NCI-H82 treated with DMSO at 0.1 percent for 48 hours (cell line): ENCODE data around the gene TBCEL.

Experiments
- DNase-seq: peaks from one replicate; lab custom pipeline; 2025; ENCODE audit not compliant: unreplicated experiment; lab: John Stamatoyannopoulos, UW

The TBCEL gene

DNA sequence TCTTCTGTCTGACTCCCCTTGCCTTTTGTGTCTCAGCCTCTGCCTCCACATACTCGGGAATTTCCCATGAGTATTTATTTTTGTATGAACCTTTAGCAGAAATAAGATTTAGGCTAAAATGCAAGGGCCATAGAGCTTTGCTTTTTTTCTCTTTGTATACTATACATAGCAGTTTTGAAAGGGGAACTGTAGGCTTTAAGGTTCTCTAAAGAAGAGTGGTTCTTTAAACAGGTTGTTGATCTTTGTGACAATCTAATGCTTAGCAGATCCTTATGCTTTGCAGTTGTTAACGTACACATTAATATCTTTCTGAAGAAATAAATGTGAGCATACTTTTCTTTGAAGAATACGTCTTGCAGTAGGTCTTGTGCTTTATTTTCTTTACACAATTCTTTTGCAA is 35.0 kb downstream of the TBCEL start:
- no peak for DNase-seq

DNA sequence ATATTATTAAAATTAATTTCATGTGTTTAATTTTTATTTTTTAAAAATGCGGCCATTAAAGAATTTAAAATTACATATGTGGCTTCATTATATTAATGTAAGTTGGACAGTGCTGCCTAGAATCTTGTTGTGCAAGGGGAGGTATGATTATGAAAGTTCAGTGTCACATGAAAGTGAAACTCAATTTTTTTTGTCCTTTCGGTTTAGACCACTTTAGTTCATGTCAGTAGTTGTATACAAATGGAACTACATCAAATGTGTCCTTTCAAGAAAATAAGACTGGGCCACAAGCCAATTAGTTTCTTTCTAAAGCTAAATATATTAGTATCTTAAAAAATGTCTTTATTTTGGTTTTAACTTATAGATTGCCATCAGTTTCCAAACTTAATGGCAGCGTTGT is 35.7 kb downstream of the TBCEL start:
- DNase-seq = no peak

DNA sequence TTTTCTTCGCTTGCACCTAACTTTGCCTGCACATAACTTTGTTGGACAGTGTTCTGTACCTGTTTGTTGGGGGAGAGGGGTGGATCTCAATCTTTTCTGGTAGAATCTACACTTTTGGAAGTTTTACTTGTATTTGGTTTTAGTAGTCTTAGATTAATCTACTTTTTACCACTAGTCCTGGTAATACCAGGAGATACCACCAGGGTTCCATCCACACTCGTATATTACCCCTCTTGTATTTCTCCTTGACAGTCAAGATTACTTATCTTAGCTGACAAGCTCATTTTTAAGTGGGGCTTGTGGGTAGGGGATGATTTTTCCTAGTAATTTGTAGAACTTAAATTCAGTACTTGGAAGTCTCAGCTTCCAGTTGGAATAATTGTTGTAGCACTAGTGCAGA is 39.8 kb downstream of the TBCEL start:
- DNase-seq = no peak

DNA sequence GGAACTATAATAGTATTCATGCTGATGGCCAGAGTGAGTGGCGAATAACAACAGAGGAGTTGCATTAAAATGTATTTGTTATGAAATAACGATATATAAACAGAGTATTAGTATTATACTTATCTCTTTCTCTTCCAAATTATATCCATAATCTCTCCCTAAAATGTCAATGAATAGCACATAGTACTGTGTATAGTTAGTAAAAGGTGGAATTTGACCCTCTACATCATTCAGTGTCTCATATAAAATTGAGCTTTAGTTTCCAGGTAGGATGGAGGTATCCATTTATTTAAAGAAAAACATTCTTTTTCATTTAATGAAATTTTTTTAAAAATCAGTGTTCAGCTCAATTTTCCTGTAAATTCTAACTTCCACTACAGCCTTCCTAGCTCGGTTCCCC is 42.7 kb downstream of the TBCEL start:
- no peak for DNase-seq

DNA sequence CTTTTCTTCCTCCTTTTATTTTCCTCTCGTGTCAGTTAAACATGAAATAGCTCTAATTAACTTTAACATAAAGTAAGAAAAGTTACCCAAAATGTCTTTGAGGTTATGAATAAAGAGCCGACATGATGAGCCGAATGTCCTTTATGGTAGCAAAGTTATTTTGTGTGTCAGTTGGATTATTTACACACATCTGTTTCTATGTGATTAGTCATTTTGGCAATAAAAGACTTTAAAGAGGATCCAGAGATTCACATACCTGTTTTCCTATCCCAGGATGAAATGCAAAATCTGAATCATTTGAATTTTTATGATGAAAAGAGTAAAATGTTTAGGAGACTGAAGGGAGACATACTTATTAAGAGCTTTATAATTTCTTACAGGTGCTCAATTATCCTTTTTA is 43.1 kb downstream of the TBCEL start:
- DNase-seq = no peak

DNA sequence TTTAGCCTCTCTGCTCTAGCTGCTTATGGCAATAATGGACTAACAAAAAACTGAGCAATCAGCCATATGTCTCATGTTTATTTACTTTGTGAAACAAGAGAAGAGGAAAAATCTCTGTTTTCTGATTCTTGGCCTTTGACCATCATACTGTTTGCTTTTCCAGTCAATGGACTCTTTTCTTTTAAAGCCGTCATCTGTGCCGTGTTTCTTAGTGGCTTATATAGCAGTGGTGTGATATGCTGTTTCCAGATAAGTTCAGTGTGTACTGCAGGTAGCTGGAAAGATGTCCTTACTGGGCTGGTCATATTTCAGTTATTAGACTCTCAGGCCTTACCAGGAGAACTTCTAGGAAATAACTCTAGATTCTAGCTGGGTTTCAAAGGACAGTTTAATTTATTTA is 43.6 kb downstream of the TBCEL start:
- DNase-seq = no peak

DNA sequence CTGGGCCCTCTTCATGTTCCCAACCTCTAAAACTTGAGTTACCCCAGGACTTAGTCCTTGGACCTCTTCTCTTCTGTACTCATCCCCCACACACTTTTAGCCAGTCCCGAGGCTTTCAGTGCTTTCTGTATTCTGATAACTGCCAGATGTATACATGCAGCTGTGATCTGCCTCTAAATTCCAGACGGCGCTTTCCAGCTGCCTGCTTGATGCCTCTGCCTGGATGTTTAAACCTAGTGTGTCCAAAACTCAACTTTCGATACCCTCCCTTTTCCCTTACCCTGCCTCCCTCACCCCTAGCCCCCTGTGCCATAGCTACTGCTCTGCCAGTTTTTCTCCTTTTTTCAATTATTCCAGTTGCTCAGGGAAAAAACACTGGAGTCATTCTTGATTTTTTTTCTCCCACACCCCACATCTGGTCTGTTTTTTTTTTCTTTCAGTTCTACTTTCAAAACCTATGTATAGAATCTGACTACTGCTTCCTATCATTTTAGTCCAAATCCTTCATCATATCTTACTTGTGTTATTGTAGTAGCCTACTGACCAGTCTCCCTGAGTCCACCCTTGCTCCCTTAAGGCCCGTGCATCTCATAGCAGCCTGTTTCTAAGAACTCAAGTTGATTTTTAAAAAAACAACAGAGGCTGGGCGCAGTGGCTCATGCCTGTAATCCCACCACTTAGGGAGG is 44.2 kb downstream of the TBCEL start:
- no peak for DNase-seq

DNA sequence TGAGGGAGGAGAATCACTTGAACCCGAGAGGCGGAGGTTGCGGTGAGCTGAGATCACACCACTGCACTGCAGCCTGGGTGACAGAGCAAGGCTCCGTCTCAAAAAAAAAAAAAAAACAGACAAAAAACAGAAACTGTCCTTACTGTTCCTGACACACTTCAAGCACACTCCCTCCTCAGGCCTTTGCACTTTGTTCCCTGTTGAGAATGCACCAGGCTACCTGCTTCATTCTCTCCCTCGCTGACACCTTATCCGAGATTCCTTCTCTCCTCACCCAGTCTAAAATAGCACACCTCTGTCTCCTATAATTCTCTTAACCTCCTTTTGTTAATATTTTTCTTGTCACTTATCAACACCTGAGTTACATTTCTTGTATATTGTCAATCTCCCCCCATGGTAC is 44.9 kb downstream of the TBCEL start:
- no peak for DNase-seq

DNA sequence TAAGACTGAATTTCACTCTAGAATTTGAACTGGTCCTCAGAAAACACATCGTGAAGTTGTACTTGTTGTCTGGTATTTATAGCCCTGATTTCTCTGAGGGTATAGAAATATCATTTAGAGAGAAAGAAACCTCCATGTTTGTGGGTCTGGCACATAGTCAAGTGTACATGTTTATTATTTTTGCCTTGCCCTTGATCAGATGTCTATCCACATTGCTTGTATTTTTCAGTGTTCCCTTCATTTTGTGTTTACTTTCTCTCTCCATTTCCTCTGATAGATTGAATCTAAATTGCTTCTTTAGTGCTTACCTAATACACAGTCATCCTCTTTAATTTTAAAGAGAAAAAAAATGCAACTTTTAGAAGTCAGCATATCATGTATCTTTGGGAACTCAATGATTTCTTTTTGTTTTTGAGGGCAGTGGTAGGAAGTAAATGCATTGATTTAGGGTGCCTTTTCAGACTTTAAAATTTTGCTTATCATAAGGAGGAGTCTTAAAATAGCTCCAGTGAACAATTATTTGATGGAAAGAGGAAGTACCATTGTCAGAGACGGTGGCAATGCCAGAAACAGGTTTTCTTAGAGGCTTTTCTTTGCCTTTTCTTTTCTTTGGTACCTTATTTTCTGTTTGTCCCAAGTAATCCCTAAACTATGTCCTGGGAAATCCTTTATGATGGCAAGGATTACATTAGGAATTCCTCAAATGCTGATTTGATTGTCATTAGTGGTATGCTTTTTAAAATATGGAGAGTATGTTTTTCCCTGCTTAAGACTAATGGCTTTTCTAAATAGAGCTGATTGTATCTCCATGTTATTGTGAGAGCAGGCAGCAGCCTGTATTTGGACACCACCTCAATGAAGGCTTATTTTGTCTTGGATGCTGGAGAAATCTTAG is 47.3 kb downstream of the TBCEL start:
- DNase-seq = no peak

DNA sequence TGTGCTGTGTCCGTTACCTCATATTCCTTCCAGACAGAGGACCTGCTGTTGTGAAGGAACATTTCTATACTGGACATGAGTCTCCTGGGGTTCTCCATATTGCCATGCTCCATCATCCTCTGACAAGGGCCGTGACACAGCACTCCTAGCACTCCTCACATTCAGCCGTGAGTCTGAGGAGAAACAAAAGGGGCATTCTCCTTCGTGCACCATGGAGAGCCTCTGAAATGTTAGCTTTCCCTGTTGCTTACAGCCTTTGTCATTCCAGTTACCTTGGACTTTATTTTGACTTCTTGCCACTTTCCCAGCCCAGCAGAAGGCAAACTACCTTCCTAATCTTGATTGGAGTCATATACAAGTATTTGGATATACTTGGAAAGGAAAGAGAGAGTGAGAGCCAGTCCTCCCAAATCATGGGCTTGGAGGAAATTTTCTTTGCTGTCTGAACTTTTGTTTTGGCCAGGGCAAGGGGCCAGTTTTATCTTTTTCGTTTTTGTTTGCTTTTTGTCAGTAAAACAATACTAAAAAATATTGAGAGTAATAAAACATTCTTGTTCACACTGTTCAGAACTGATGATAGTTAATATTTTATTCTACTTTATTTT is 48.0 kb downstream of the TBCEL start:
- no peak for DNase-seq

DNA sequence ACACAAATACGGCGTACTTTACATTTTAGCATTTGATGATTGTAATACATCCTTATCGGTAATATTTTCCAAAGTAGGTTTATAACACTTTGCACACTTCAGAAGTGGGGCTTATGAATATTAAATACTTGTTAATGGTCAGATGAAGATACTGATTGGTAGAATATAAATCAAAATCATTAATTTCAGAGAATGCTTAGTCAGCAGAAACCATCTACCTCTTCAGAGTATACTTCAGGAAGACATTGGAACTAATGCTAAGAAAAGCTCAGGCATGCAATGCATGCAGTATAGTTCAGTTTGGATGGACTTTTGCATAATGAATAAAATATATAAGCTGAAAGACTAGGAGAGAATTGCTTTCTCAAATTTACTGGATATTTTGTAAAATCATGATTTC is 57.4 kb downstream of the TBCEL start:
- DNase-seq = no peak

DNA sequence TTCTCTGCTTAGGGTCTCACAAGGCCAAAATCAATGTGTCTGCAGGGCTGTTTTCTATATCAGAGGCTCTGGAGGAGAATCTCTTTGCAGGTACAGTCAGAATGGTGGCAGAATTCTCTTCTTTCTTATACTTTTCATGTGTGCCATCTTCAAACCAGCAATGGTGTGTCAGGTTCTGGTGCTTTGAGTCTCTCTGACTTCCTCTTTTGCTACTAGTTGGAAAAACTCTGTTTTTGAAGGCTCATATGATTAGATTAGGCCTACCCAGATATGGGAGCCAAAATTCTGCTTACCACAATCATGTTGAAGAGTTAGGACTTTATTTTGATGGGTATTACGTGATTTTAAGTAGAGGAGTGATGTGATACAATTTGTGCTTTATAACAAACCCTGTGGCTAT is 58.3 kb downstream of the TBCEL start:
- DNase-seq = no peak

DNA sequence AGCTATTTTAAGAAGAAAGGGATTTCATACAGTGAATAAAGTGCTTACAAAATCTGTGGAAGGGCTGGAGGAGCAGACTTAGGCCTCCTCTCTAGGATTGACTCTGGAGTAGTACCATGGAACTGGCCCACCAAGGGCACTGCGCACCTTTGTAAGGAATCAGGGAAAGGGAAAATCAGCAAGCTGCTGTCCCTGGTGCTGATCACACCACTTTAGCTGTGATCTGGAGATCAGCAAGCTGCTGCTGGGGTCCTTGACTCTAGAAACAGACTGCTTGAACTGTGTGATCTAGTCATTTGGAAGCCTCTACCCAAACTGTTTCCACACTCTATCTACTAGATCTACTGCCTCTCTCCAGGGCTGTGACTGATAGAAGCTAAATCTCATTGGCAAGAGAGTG is 58.8 kb downstream of the TBCEL start:
- DNase-seq = no peak

DNA sequence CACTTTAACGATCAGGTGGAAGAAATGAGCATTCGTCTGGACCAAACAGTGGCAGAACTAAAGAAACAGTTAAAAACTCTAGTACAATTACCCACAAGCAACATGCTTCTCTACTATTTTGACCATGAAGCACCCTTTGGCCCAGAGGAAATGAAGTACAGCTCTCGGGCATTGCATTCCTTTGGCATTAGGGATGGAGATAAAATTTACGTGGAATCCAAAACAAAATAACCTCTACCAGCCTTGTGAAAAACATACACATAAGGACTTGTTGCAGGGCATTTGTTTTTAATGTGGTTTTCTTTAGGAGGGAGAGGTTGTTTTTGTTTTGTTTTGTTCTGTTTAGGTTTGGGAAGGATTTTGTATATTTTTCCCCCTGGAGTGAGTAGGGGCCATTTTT is 63.0 kb downstream of the TBCEL start:
- no peak for DNase-seq

DNA sequence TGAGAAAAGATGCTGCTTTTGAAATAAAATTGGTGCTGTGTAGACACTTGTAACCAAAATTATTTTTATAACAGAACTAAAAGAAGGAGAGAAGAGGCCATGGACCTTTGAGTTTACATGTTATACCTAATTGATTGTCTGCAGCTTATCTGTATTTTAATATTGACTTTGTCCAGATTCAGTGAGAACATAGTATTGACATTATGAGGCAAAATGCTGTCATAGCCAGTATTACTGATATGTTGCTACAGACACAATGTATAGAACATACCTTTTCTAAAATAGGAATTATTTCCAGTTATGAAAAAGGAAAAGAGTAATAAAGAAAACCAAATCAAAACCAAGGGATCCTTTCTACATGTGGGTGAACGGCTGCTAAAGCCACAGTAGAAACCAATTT is 65.7 kb downstream of the TBCEL start:
- DNase-seq = no peak

DNA sequence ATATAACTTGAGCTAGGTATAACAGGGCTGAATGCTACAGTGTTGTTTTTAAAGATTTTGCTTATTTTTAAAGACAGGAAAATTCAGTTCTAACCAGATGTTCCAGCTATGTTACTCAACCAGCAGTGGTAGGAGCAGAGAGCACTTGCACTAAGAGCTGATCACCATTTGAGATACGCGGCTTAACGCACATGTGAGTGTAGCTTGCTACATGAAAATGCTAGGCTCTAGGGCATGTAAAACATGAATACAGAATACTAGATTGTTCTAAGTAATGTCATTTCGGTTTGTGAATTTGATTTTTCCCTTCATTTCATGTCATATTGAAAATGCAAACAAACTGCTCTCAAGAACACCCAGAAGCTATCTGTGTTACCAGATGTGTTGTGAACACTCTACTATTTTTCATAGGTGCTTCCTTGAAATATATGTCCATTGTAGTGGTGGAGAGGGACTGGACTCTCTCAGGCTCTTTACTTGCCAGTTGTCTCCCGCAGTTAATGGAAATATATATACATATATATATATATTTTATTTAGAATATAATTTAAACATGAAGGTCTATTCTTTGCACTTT is 66.3 kb downstream of the TBCEL start:
- no peak for DNase-seq

DNA sequence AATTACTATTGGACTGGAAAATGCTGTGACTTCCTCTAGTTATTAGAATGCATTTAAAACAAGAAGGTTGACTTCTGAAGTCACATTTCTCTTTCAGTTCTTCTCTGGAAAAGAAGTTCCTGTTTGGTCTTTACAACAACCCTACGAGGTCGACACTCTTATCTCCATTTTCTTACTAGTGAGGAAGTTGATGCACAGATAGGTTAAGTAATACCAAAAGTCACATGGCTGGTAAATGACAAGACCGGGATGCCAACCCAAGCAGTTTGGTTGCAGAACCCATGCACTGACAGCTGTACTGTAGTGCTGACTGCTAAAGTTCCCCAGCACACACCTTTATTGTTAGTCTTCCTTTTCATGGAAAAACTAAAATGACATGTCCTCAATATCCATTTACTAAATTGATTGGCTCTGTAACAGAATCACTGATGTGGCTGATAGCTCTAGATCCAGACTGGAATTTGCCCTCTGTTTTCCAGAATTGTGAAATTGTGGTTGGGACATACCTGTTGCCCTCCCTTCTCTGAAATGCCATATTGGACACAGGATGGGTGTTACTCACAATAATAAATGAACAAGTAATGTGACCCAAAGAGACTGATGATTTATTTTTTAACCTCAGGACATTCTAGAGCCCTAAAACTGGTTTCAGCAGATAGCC is 67.7 kb downstream of the TBCEL start:
- no peak for DNase-seq

DNA sequence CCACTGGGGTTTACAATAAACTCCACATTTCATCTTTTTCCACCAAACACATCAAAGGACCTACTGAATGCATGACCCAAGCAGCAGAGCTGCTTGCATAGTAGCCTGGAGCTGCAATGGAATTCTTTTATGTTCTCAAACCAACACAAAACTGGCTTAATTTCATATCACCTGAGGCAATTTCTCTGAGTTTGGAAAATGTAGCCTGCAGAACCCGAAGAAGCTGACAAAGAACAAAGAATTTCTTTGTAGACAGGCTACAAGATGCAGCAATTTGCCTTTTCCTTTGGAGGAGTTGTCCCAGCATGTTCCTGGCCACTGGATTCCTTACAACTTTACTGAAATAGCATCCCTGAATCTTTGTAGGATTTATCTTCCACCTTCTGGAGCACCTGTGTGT is 71.7 kb downstream of the TBCEL start:
- DNase-seq = no peak

DNA sequence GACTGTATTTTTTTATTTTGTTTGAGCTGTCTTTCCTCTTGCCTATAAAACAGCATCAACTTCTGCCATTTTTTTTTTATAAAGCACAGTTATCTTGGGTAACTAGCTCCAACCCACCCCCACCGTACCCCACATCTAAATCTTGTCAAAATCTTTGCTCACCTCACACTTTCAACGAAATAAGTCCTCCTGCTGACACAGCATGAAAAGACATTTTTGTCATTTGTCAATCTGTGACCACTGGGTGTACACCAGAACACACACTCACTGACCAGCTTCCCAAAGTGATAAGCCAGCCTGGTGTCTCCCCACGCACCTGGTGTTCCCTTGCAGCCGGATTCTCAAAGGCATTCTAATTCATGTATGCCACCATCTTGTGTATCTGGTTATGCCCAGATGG is 75.5 kb downstream of the TBCEL start:
- no peak for DNase-seq

DNA sequence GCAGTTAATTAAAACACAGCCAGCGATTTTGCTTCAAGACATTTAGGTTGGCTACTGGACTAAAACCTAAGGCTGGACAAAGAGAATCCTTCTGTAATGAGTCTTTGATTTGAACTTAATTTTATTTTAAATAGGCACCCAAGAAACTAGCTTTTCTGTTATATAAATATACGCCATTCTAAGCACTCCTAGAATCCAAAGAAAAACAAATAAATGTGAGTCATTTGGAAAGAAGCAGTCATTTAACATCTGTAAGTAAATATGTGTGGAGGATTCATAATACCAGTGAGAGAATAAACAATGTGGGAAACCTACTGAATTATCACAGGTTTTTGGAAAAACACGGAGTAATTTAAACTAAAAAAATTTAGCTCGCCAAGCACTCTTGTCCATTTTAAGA is 76.0 kb downstream of the TBCEL start:
- DNase-seq = no peak

DNA sequence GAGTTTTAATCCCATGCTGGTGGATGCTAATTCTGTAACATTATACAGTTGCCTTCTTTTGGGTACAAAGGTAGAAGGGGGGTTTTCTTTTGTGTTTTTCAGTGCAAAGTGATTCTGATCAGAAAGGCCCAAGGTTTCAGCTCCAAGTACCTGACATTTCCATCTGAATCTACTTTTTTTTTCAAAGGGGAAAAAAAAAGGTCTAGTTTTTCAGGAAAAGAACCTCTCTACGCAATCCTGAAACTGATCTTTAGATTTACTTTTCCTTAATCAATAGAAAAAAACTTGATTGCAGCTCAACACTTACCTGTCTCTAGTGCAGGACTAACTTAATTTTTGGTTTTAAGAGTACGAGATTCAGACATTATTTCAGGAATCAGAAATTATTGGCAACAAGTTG is 77.0 kb downstream of the TBCEL start, which contains the start of gene TECTA:
Gene TECTA, plus strand, starts transcription at position 301 of the 400 bp plus-strand sequence. CDS start 1,423 bp downstream, outside the sequence.
- DNase-seq = no peak
